ENCODE data around the gene VWA1.
"Not testable (repeated sequence)": the region's sequence is repeated elsewhere in the genome, so short reads cannot be mapped to it uniquely, and the experiment has no call there.

The VWA1 gene

GRCh38 chr1:1437904-1438376 lies 2.5 kb downstream of the VWA1 start:
- DNase-seq: no peak

GRCh38 chr1:1438531-1439381 lies 3.3 kb downstream of the VWA1 start:
- no peak for DNase-seq

GRCh38 chr1:1439546-1440261 lies 4.2 kb downstream of the VWA1 start:
- no peak for DNase-seq

GRCh38 chr1:1440262-1441001 lies 4.9 kb downstream of the VWA1 start:
- DNase-seq: no peak

GRCh38 chr1:1441002-1441888 lies 5.8 kb downstream of the VWA1 start:
- DNase-seq: peak; percentile 74

- DNase-seq: no peak
Observed at GRCh38 chr1:1442069-1442770, 6.7 kb downstream of the VWA1 start.

- DNase-seq: not testable (repeated sequence)
Observed at GRCh38 chr1:1446631-1447030, 11.1 kb downstream of the VWA1 start.

GRCh38 chr1:1449099-1449739 lies 13.7 kb downstream of the VWA1 start, which contains the start of gene ATAD3C:
ATAD3C (plus strand) TSS chr1:1449689; CDS start chr1:1450684, 995 bp downstream.
- no peak for DNase-seq

- DNase-seq: not testable (repeated sequence)
Observed at GRCh38 chr1:1450616-1451015, 15.1 kb downstream of the VWA1 start.

- no peak for DNase-seq
Observed at GRCh38 chr1:1451696-1452364, 16.3 kb downstream of the VWA1 start.

- not testable (repeated sequence) for DNase-seq
Observed at GRCh38 chr1:1452365-1452739, 16.9 kb downstream of the VWA1 start.

GRCh38 chr1:1452882-1453281 lies 17.4 kb downstream of the VWA1 start:
- DNase-seq: no peak

- not testable (repeated sequence) for DNase-seq
Observed at GRCh38 chr1:1454286-1455056, 19.0 kb downstream of the VWA1 start.

GRCh38 chr1:1455366-1455884 lies 19.9 kb downstream of the VWA1 start:
- no peak for DNase-seq

GRCh38 chr1:1455934-1456333 lies 20.4 kb downstream of the VWA1 start:
- not testable (repeated sequence) for DNase-seq

GRCh38 chr1:1456683-1457255 lies 21.3 kb downstream of the VWA1 start:
- not testable (repeated sequence) for DNase-seq

- not testable (repeated sequence) for DNase-seq
Observed at GRCh38 chr1:1459156-1459555, 23.7 kb downstream of the VWA1 start.

GRCh38 chr1:1459711-1460110 lies 24.2 kb downstream of the VWA1 start:
- not testable (repeated sequence) for DNase-seq
